HG02763 (cell line): ENCODE measurements around the gene GRIFIN.

Experiments used
- ATAC-seq: cut with Tn5 transposase; IDR thresholded peaks from one replicate; pipeline ENCODE4 v1.9.1; 2021; ENCODE audit warnings: mild to moderate bottlenecking, moderate library complexity; ENCODE audit not compliant: unreplicated experiment

The GRIFIN gene

GRCh38 chr7:2513702-2514101, 37.5 kb upstream of the GRIFIN start:
- ATAC-seq: no peak

- ATAC-seq: no peak
Measured at GRCh38 chr7:2512713-2513112, 36.5 kb upstream of the GRIFIN start.

GRCh38 chr7:2512179-2512661, 36.0 kb upstream of the GRIFIN start:
- ATAC-seq: no peak

- no peak for ATAC-seq
Measured at GRCh38 chr7:2511769-2512168, 35.6 kb upstream of the GRIFIN start.

GRCh38 chr7:2510909-2511768, 34.9 kb upstream of the GRIFIN start:
- ATAC-seq: no peak

GRCh38 chr7:2510130-2510776, 34.1 kb upstream of the GRIFIN start:
- no peak for ATAC-seq

- ATAC-seq: no peak
Measured at GRCh38 chr7:2509298-2509906, 33.2 kb upstream of the GRIFIN start.

- ATAC-seq: no peak
Measured at GRCh38 chr7:2508327-2509215, 32.4 kb upstream of the GRIFIN start.

- ATAC-seq: no peak
Measured at GRCh38 chr7:2507917-2508306, 31.7 kb upstream of the GRIFIN start.

GRCh38 chr7:2507208-2507916, 31.2 kb upstream of the GRIFIN start:
- no peak for ATAC-seq

- ATAC-seq: no peak
Measured at GRCh38 chr7:2505401-2505800, 29.2 kb upstream of the GRIFIN start.

- ATAC-seq: no peak
Measured at GRCh38 chr7:2504889-2505375, 28.7 kb upstream of the GRIFIN start.

- ATAC-seq: no peak
Measured at GRCh38 chr7:2504128-2504888, 28.1 kb upstream of the GRIFIN start.

- ATAC-seq: no peak
Measured at GRCh38 chr7:2503056-2503941, 27.1 kb upstream of the GRIFIN start.

- no peak for ATAC-seq
Measured at GRCh38 chr7:2502647-2502966, 26.4 kb upstream of the GRIFIN start.

- ATAC-seq: no peak
Measured at GRCh38 chr7:2501947-2502646, 25.9 kb upstream of the GRIFIN start.

GRCh38 chr7:2500701-2501100, 24.5 kb upstream of the GRIFIN start:
- ATAC-seq: no peak
